Measurements from ENCODE around the gene PSMB7.

- TF ChIP-seq CTCF (IDR thresholded peaks at IDR 0.05) (no peak), POLR2A (IDR thresholded peaks at IDR 0.05) (no peak)
These were observed 62.6 kb downstream of the PSMB7 start for GRCh38 chr9:124352616-124353015.
